Glutamatergic neuron (in vitro differentiated cells): ENCODE measurements around the gene EHD4. TPM values are rescaled to one million over a fixed set of nuclear protein-coding genes. Genes with fewer than 3 reads are reported as not detected.

ENCODE experiments used
- DNase-seq: peaks from one replicate; pipeline ENCODE4 v3.0.0; 2022
- H3K27ac Mint-ChIP-seq: one replicate; pipeline ENCODE4 v1.8.0; 2020; ENCODE audit warnings: mild to moderate bottlenecking, mixed read lengths, inconsistent platforms; ENCODE audit not compliant: unreplicated experiment
- H3K27me3 Mint-ChIP-seq: one replicate; pipeline ENCODE4 v1.8.0; 2020; ENCODE audit warnings: mild to moderate bottlenecking, moderate library complexity, mixed read lengths, inconsistent platforms; ENCODE audit not compliant: unreplicated experiment
- H3K36me3 Mint-ChIP-seq: one replicate; pipeline ENCODE4 v1.8.0; 2020; ENCODE audit warnings: mild to moderate bottlenecking, mixed read lengths, inconsistent platforms; ENCODE audit not compliant: unreplicated experiment
- H3K4me1 Mint-ChIP-seq: one replicate; pipeline ENCODE4 v1.8.0; 2020; ENCODE audit warnings: mild to moderate bottlenecking, low read depth, mixed read lengths, inconsistent platforms; ENCODE audit not compliant: unreplicated experiment
- H3K4me3 Mint-ChIP-seq: one replicate; pipeline ENCODE4 v1.8.0; 2020; ENCODE audit warnings: mild to moderate bottlenecking, mixed read lengths, inconsistent platforms; ENCODE audit not compliant: unreplicated experiment
- H3K9me3 Mint-ChIP-seq: one replicate; pipeline ENCODE4 v1.8.0; 2020; ENCODE audit warnings: mild to moderate bottlenecking, moderate library complexity, mixed read lengths, inconsistent platforms; ENCODE audit not compliant: unreplicated experiment
- CTCF ChIP-seq: fragments of 200-600 bp; sonication (generic); IDR thresholded peaks from one replicate; pipeline ENCODE4 v1.5.0; 2021; ENCODE audit not compliant: partially characterized antibody, unreplicated experiment
- total RNA-seq: library from RNA; stranded (reverse); fragmentation: NEBNext Ultra II Directional; extraction: Animal tissue kit (Norgen Biotek cat#: 25700); gene quantifications from one replicate; pipeline ENCODE4 v1.2.1, GENCODE V29; 2021; ENCODE audit not compliant: unreplicated experiment

The EHD4 gene
- total RNA-seq, 1 donor from 2014 or later = 4.0 TPM

- H3K27me3 Mint-ChIP-seq = peaks cover 3% of the 10 kb centered on the region
Measured at GRCh38 chr15:42001236-42001635, 28.9 kb upstream of the EHD4 start.

GRCh38 chr15:41999290-42000285 is 27.2 kb upstream of the EHD4 start:
- TF ChIP-seq CTCF = no peak
- Mint-ChIP-seq H3K4me3 (no peak overlapping the region), H3K27me3 (peaks cover 1% of the 10 kb centered on the region), H3K4me1 (no peaks in the 10 kb centered on the region), H3K27ac (no peak overlapping the region), H3K36me3 (no peaks in the 10 kb centered on the region), H3K9me3 (peaks cover 9% of the 10 kb centered on the region)
- DNase-seq = no peak

More at GRCh38 chr15:42001236-42001635, 28.9 kb upstream of the EHD4 start:
- TF ChIP-seq CTCF = no peak
- Mint-ChIP-seq H3K4me3 (no peak overlapping the region), H3K27ac (no peak overlapping the region), H3K36me3 (no peaks in the 10 kb centered on the region), H3K4me1 (no peaks in the 10 kb centered on the region), H3K9me3 (peaks cover 7% of the 10 kb centered on the region)
- no peak for DNase-seq

- TF ChIP-seq CTCF = no peak
Measured at GRCh38 chr15:41997845-41998244, 25.5 kb upstream of the EHD4 start.

GRCh38 chr15:41996921-41997592 is 24.7 kb upstream of the EHD4 start:
- H3K27ac Mint-ChIP-seq = no peak overlapping the region
- H3K36me3 Mint-ChIP-seq = no peaks in the 10 kb centered on the region
- DNase-seq = no peak
- no peaks in the 10 kb centered on the region for H3K4me1 Mint-ChIP-seq
- H3K4me3 Mint-ChIP-seq = no peak overlapping the region
- H3K27me3 Mint-ChIP-seq = peaks cover 1% of the 10 kb centered on the region
- H3K9me3 Mint-ChIP-seq = peaks cover 9% of the 10 kb centered on the region
- no peak for TF ChIP-seq CTCF

More at GRCh38 chr15:41997845-41998244, 25.5 kb upstream of the EHD4 start:
- Mint-ChIP-seq H3K27me3 (peaks cover 1% of the 10 kb centered on the region), H3K9me3 (peaks cover 9% of the 10 kb centered on the region), H3K4me1 (no peaks in the 10 kb centered on the region), H3K4me3 (no peak overlapping the region), H3K27ac (no peak overlapping the region), H3K36me3 (no peaks in the 10 kb centered on the region)
- DNase-seq = no peak
